ENCODE data around the gene GAREM1.

GAREM1 gene

GRCh38 chr18:32459361-32460101 lies 11.2 kb downstream of the GAREM1 start:
- DNase-seq (ENCODE audit: low read depth, low spot score) = no peak

- DNase-seq (ENCODE audit: low read depth, low spot score) = no peak
Measured at GRCh38 chr18:32455361-32455760, 15.3 kb downstream of the GAREM1 start.

GRCh38 chr18:32454593-32454992 lies 16.1 kb downstream of the GAREM1 start:
- no peak for DNase-seq (ENCODE audit: low read depth, low spot score)

GRCh38 chr18:32450874-32451273 lies 19.8 kb downstream of the GAREM1 start:
- DNase-seq (ENCODE audit: low read depth, low spot score) = no peak

- DNase-seq (ENCODE audit: low read depth, low spot score) = no peak
Measured at GRCh38 chr18:32450026-32450691, 20.5 kb downstream of the GAREM1 start.

- no peak for DNase-seq (ENCODE audit: low read depth, low spot score)
Measured at GRCh38 chr18:32446780-32447179, 23.9 kb downstream of the GAREM1 start.

- DNase-seq (ENCODE audit: low read depth, low spot score) = no peak
Measured at GRCh38 chr18:32445846-32446245, 24.8 kb downstream of the GAREM1 start.

GRCh38 chr18:32443706-32444215 lies 26.9 kb downstream of the GAREM1 start:
- DNase-seq (ENCODE audit: low read depth, low spot score) = no peak

GRCh38 chr18:32443033-32443705 lies 27.5 kb downstream of the GAREM1 start:
- DNase-seq (ENCODE audit: low read depth, low spot score) = no peak

- DNase-seq (ENCODE audit: low read depth, low spot score) = no peak
Measured at GRCh38 chr18:32442575-32442974, 28.1 kb downstream of the GAREM1 start.

- peak; percentile 71 for DNase-seq (ENCODE audit: low read depth, low spot score)
Measured at GRCh38 chr18:32441533-32441932, 29.1 kb downstream of the GAREM1 start.

GRCh38 chr18:32440518-32440917 lies 30.2 kb downstream of the GAREM1 start:
- no peak for DNase-seq (ENCODE audit: low read depth, low spot score)

- DNase-seq (ENCODE audit: low read depth, low spot score) = no peak
Measured at GRCh38 chr18:32439802-32440201, 30.9 kb downstream of the GAREM1 start.

GRCh38 chr18:32439241-32439640 lies 31.4 kb downstream of the GAREM1 start:
- DNase-seq (ENCODE audit: low read depth, low spot score) = no peak

- no peak for DNase-seq (ENCODE audit: low read depth, low spot score)
Measured at GRCh38 chr18:32438173-32438572, 32.5 kb downstream of the GAREM1 start.

GRCh38 chr18:32437100-32437834 lies 33.4 kb downstream of the GAREM1 start:
- DNase-seq (ENCODE audit: low read depth, low spot score) = no peak

- DNase-seq (ENCODE audit: low read depth, low spot score) = no peak
Measured at GRCh38 chr18:32435631-32436500, 34.8 kb downstream of the GAREM1 start.

- DNase-seq (ENCODE audit: low read depth, low spot score) = no peak
Measured at GRCh38 chr18:32431753-32432152, 38.9 kb downstream of the GAREM1 start.

GRCh38 chr18:32429402-32429801 lies 41.3 kb downstream of the GAREM1 start:
- no peak for DNase-seq (ENCODE audit: low read depth, low spot score)

GRCh38 chr18:32427084-32427900 lies 43.4 kb downstream of the GAREM1 start:
- no peak for DNase-seq (ENCODE audit: low read depth, low spot score)
